A549 (cell line): ENCODE data around the gene ZNF683. TPM values are rescaled to one million over a fixed set of nuclear protein-coding genes. Genes with fewer than 3 reads are reported as not detected.

Experiments
- ATAC-seq, 2 experiments: fragments of 200-7000 bp in 1 of 2; fragments of >200 bp in 1 of 2; cut with Nextera tagmentation in 1 of 2; cut with Tn5 transposase in 1 of 2; 3 replicates each; pipeline versions ENCODE4 v1.8.0 to v1.9.1; 2018 to 2020; ENCODE audit warnings: mild to moderate bottlenecking in 1 of 2, moderate library complexity in 1 of 2
- CTCF ChIA-PET: fragments of 300-600 bp; sonication (Branson Sonifier 250); formaldehyde crosslinking; extraction: SDS; loops from one replicate; lab custom pipeline; 2021; ENCODE audit warnings: antibody characterized with exemption, inconsistent platforms; lab: Yijun Ruan, JAX
- POLR2A ChIA-PET: fragments of 350-600 bp; formaldehyde crosslinking; extraction: SDS; loops from one replicate; lab custom pipeline; 2021; ENCODE audit warnings: antibody characterized with exemption, inconsistent platforms; lab: Yijun Ruan, JAX
- DNase-seq, 2 experiments: peaks; one replicate each; pipeline versions ENCODE4 v3.0.0 to v3.0.0-alpha.2; 2011 to 2016; ENCODE audit warnings: low read depth in 1 of 2, low spot score in 1 of 2
- FAIRE-seq: peaks from 2 replicates; lab custom pipeline; 2011; peaks lifted over from hg19 to GRCh38; lab: Jason Lieb, UNC
- H3K27ac ChIP-seq, 2 experiments: fragments of >200 bp; sonication (Bioruptor Twin); formaldehyde crosslinking; 3 replicates each; pipeline ENCODE4 v1.5.1; 2016 to 2017
- H3K4me1 ChIP-seq: fragments of >200 bp; sonication (Bioruptor Twin); formaldehyde crosslinking; 3 replicates; pipeline ENCODE4 v1.6.1; 2016
- H3K4me2 ChIP-seq: fragments of >200 bp; sonication (Bioruptor Twin); formaldehyde crosslinking; 3 replicates; pipeline ENCODE4 v1.6.1; 2016
- H3K4me3 ChIP-seq: fragments of >200 bp; sonication (Bioruptor Twin); formaldehyde crosslinking; 3 replicates; pipeline ENCODE4 v1.5.1; 2016
- H3K9me3 ChIP-seq: fragments of >200 bp; sonication (Bioruptor Twin); formaldehyde crosslinking; 3 replicates; pipeline ENCODE4 v1.6.1; 2016
- BHLHE40 ChIP-seq: IDR thresholded peaks from 2 replicates; pipeline ENCODE4 v1.6.1; 2012; ENCODE audit warnings: low read depth, low read length, inconsistent platforms
- CBX2 ChIP-seq: fragments of 200-600 bp; sonication (generic); IDR thresholded peaks from 2 replicates; pipeline ENCODE4 v1.6.1; 2016; ENCODE audit warnings: low read depth, mild to moderate bottlenecking, borderline replicate concordance
- CEBPB ChIP-seq, 2 experiments: fragments of >200 bp in 1 of 2; sonication (Bioruptor Twin) in 1 of 2; formaldehyde crosslinking in 1 of 2; IDR thresholded peaks; 2 replicates each; pipeline ENCODE4 v1.6.1; 2012 to 2016
- CHD2 ChIP-seq: fragments of 150-350 bp; IDR thresholded peaks from 2 replicates; pipeline ENCODE4 v1.6.1; 2014; ENCODE audit warnings: low read length; ENCODE audit not compliant: partially characterized antibody
- EHF ChIP-seq: fragments of 250-450 bp; sonication (Bioruptor Pico); IDR thresholded peaks from 2 replicates; pipeline ENCODE4 v1.5.0; 2020; ENCODE audit warnings: mild to moderate bottlenecking
- EP300 ChIP-seq, 2 experiments: fragments of >200 bp; sonication (Bioruptor Twin); formaldehyde crosslinking; IDR thresholded peaks; 2 replicates in 1 of 2; 3 replicates in 1 of 2; pipeline ENCODE4 v1.6.1; 2016 to 2017
- ESRRA ChIP-seq: fragments of 150-350 bp; IDR thresholded peaks from 2 replicates; pipeline ENCODE4 v1.6.1; 2014; ENCODE audit warnings: mild to moderate bottlenecking, low read length, borderline replicate concordance
- FOSL2 ChIP-seq, 2 experiments: fragments of 450-650 bp in 1 of 2; fragments of >200 bp in 1 of 2; sonication (Bioruptor Twin) in 1 of 2; formaldehyde crosslinking; IDR thresholded peaks; 2 replicates each; pipeline versions ENCODE4 v1.5.0 to v1.6.1; 2016 to 2020; ENCODE audit warnings: mild to moderate bottlenecking in 1 of 2, moderate library complexity in 1 of 2
- FOXS1 ChIP-seq: fragments of 250-450 bp; sonication (Bioruptor Pico); IDR thresholded peaks from 2 replicates; pipeline ENCODE4 v1.5.0; 2020; ENCODE audit warnings: mild to moderate bottlenecking, moderate library complexity
- GATA3 ChIP-seq: IDR thresholded peaks from 2 replicates; pipeline ENCODE4 v1.6.1; 2012; ENCODE audit warnings: borderline replicate concordance
- HDAC2 ChIP-seq: fragments of 200-600 bp; sonication (generic); IDR thresholded peaks from 2 replicates; pipeline ENCODE4 v1.6.1; 2016
- JUN ChIP-seq, 2 experiments: fragments of >200 bp; sonication (Bioruptor Twin); formaldehyde crosslinking; IDR thresholded peaks; 2 replicates in 1 of 2; 3 replicates in 1 of 2; pipeline ENCODE4 v1.6.1; 2016 to 2017
- JUNB ChIP-seq: fragments of >200 bp; sonication (Bioruptor Twin); formaldehyde crosslinking; IDR thresholded peaks from 2 replicates; pipeline ENCODE4 v1.6.1; 2016
- KDM1A ChIP-seq: fragments of 200-600 bp; sonication (generic); IDR thresholded peaks from 2 replicates; pipeline ENCODE4 v1.6.1; 2016; ENCODE audit warnings: low read depth, mild to moderate bottlenecking
- MYC ChIP-seq: IDR thresholded peaks from 2 replicates; pipeline ENCODE4 v1.6.1; 2012; ENCODE audit warnings: mild to moderate bottlenecking, inconsistent platforms, low read length, improper control_type of control experiment, borderline replicate concordance
- NPAS2 ChIP-seq: fragments of 250-450 bp; sonication (Bioruptor Pico); IDR thresholded peaks from 2 replicates; pipeline ENCODE4 v1.8.0; 2022; ENCODE audit warnings: mild to moderate bottlenecking, moderate library complexity, borderline replicate concordance
- POLR2A ChIP-seq: IDR thresholded peaks from 2 replicates; pipeline ENCODE4 v1.6.1; 2012; ENCODE audit warnings: mild to moderate bottlenecking, low read length
- RNF2 ChIP-seq: fragments of 200-600 bp; sonication (generic); IDR thresholded peaks from 2 replicates; pipeline ENCODE4 v1.6.1; 2016; ENCODE audit warnings: low read depth, mild to moderate bottlenecking, antibody characterized with exemption, moderate library complexity, borderline replicate concordance
- ZNF302 ChIP-seq: fragments of 250-450 bp; sonication (Bioruptor Pico); IDR thresholded peaks from 2 replicates; pipeline ENCODE4 v1.9.0; 2021; ENCODE audit warnings: inconsistent platforms, mild to moderate bottlenecking, moderate library complexity
- WGBS: methylation state at CpG from one replicate; pipeline ENCODE4 v1.1.6; 2017; ENCODE audit errors: missing lambda C conversion rate; 5-methylcytosine and 5-hydroxymethylcytosine counted together
- polyA plus RNA-seq, 4 experiments: library from polyadenylated mRNA; depleted of rRNA in 3 of 4; stranded (reverse); fragments of >200 nt; fragmentation: RNase III in 1 of 4; extraction: RNeasy Plus Mini Kit Qiagen cat#74134 plus additional on column Dnase treatment in 1 of 4; gene quantifications; 2 replicates in 3 of 4; 3 replicates in 1 of 4; pipeline ENCODE4 v1.2.3, GENCODE V29; 2011 to 2017
- TF ChIP-seq, protein P1 (sequence below): fragments of 450-650 bp; IDR thresholded peaks from 2 replicates; pipeline ENCODE4 v1.6.1; 2014; ENCODE audit warnings: antibody characterized with exemption
- TF ChIP-seq, protein P2 (sequence below): fragments of 200-600 bp; sonication (generic); IDR thresholded peaks from 2 replicates; pipeline ENCODE4 v1.6.1; 2016; ENCODE audit warnings: antibody characterized with exemption, mild to moderate bottlenecking, moderate library complexity
- TF ChIP-seq, protein P3 (sequence below): fragments of 250-450 bp; sonication (Bioruptor Pico); IDR thresholded peaks from 2 replicates; pipeline ENCODE4 v1.5.0; 2020; ENCODE audit warnings: low read depth, mild to moderate bottlenecking, moderate library complexity
- TF ChIP-seq, protein P4 (sequence below): fragments of >200 bp; sonication (Bioruptor Twin); formaldehyde crosslinking; IDR thresholded peaks from 3 replicates; pipeline ENCODE4 v1.6.1; 2016
- TF ChIP-seq, protein P5 (sequence below): fragments of 250-450 bp; sonication (Bioruptor Pico); IDR thresholded peaks from 2 replicates; pipeline ENCODE4 v1.5.0; 2021; ENCODE audit warnings: mild to moderate bottlenecking, moderate library complexity, borderline replicate concordance
- TF ChIP-seq, protein P6 (sequence below): IDR thresholded peaks from 2 replicates; pipeline ENCODE4 v1.6.1; 2012
- TF ChIP-seq, protein P7 (sequence below): fragments of >200 bp; sonication (Bioruptor Twin); formaldehyde crosslinking; IDR thresholded peaks from 2 replicates; pipeline ENCODE4 v1.6.1; 2016

ZNF683 gene
- polyA plus RNA-seq, 2 of the 4 experiments (the other 2 are of a cell fraction): not detected

DNA sequence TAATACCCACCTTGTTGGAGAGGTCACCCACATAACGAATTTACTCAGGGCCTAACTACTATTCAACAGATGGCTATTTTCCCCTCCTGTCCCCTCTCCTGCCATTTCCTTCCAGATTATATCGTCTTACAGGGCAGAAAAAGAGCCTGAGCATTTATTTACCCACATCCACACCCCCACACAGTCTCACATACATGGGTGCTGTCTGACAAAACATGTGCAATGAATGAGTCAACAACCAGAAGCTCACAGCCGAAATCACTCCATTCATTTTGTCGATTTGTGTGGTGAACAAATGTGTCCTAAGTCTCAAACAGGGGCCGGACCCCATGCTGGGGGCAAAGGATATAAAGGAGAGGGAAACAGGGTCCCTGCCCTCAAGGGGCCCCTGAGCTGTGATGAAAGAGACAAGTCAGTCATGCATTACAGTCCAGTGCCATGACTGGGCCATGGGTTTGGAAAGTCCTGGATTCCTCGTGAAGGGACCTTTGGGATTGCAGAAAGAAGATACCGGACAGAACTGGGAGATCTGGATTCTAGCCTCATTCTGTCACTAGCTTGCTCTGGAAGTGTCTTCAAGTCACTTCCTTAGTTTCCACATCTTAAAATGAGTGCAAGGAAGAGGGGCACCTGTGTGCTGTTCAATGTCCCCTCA is 16.4 kb upstream of the ZNF683 start:
- FAIRE-seq: no peak
- ChIA-PET POLR2A (no interaction called here), CTCF (interaction anchor here (1.3 to 3.7 kb wide), 6 partner anchors 11 to 219 kb away, joined by 3 to 20 read pairs (median 7); partner anchors contain the start of gene ZNF593)
- H3K4me2 ChIP-seq: no peak overlapping the region
- TF ChIP-seq, protein P1, sequence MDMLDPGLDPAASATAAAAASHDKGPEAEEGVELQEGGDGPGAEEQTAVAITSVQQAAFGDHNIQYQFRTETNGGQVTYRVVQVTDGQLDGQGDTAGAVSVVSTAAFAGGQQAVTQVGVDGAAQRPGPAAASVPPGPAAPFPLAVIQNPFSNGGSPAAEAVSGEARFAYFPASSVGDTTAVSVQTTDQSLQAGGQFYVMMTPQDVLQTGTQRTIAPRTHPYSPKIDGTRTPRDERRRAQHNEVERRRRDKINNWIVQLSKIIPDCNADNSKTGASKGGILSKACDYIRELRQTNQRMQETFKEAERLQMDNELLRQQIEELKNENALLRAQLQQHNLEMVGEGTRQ: no peak
- TF ChIP-seq CHD2 (no peak), POLR2A (no peak), EP300 (IDR thresholded peaks at IDR 0.05) (no peak)
- TF ChIP-seq, protein P2, sequence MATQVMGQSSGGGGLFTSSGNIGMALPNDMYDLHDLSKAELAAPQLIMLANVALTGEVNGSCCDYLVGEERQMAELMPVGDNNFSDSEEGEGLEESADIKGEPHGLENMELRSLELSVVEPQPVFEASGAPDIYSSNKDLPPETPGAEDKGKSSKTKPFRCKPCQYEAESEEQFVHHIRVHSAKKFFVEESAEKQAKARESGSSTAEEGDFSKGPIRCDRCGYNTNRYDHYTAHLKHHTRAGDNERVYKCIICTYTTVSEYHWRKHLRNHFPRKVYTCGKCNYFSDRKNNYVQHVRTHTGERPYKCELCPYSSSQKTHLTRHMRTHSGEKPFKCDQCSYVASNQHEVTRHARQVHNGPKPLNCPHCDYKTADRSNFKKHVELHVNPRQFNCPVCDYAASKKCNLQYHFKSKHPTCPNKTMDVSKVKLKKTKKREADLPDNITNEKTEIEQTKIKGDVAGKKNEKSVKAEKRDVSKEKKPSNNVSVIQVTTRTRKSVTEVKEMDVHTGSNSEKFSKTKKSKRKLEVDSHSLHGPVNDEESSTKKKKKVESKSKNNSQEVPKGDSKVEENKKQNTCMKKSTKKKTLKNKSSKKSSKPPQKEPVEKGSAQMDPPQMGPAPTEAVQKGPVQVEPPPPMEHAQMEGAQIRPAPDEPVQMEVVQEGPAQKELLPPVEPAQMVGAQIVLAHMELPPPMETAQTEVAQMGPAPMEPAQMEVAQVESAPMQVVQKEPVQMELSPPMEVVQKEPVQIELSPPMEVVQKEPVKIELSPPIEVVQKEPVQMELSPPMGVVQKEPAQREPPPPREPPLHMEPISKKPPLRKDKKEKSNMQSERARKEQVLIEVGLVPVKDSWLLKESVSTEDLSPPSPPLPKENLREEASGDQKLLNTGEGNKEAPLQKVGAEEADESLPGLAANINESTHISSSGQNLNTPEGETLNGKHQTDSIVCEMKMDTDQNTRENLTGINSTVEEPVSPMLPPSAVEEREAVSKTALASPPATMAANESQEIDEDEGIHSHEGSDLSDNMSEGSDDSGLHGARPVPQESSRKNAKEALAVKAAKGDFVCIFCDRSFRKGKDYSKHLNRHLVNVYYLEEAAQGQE: no peak
- no peak for DNase-seq
- H3K27ac ChIP-seq: 0 out of 6 replicates have a peak overlapping the region, but pooled peaks of 1 of the 2 experiments have one; percentile 31
- H3K9me3 ChIP-seq: no peaks in the 10 kb centered on the region
- no peak overlapping the region for H3K4me3 ChIP-seq
- peaks cover 20% of the 10 kb centered on the region for H3K4me1 ChIP-seq
- no peak for ATAC-seq
- WGBS: 95% methylated on average over 7 of the region's 7 CpGs

DNA sequence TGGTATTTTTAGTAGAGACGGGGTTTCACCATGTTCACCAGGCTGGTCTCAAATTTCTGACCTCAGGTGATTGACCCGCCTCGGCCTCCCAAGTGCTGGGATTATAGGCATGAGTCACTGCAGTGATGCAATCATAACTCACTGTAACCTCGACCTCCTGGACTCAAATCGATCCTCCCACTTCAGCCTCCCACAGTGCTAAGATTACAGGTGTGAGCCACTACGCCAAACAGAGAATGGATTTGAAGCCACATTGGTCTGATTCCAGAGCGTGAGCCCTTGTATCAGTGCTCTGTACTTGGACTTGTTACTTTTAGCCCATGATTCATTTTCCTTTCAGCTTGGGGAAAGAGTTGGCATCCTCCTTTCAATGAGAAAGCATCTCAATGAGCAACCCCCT is 14.9 kb upstream of the ZNF683 start:
- CTCF ChIA-PET: interaction anchor here (0.6 to 2.8 kb wide), 6 partner anchors 24 to 278 kb away, joined by 3 to 10 read pairs (median 4); no protein-coding TSS in a partner anchor
- no peak overlapping the region for H3K4me3 ChIP-seq
- 0 out of 3 replicates have a peak overlapping the region, but pooled peaks have one; percentile 32 for H3K4me2 ChIP-seq
- H3K27ac ChIP-seq: peak overlapping the region in 1 of 2 experiments; percentile 58; a peak in 2 of 6 replicates
- DNase-seq: peak in 1 of 2 experiments; percentile 64
- POLR2A ChIA-PET: no interaction called here
- FAIRE-seq: no peak
- no peak for ATAC-seq
- peaks cover 20% of the 10 kb centered on the region for H3K4me1 ChIP-seq
- WGBS: 17% methylated on average over 7 of the region's 7 CpGs
- H3K9me3 ChIP-seq: no peaks in the 10 kb centered on the region
- TF ChIP-seq CHD2 (no peak), GATA3 (peak; percentile 63; the same call in 1 of the 2 replicates), HDAC2 (no peak), CEBPB (IDR thresholded peaks at IDR 0.05) (peak; percentile 59 to 91; a peak in 3 of 4 replicates), EHF (no peak), ZNF302 (no peak), MYC (no peak), FOSL2 (IDR thresholded peaks at IDR 0.05) (peak; percentile 52; the same call in 1 of the 2 replicates), FOSL2 (CRISPR knock-in tag; IDR thresholded peaks at IDR 0.05) (peak; percentile 79), FOXS1 (CRISPR knock-in tag) (no peak), KDM1A (no peak), JUNB (peak; percentile 53; the same call in 1 of the 2 replicates), NPAS2 (no peak), CBX2 (no peak), EP300 (IDR thresholded peaks at IDR 0.05) (no peak; a peak in 1 of 5 replicates), ESRRA (no peak), RNF2 (no peak), BHLHE40 (no peak), JUN (IDR thresholded peaks at IDR 0.05) (0 out of 5 replicates have a peak, but pooled peaks of 1 of the 2 experiments have one; percentile 33)
- TF ChIP-seq, protein P3, sequence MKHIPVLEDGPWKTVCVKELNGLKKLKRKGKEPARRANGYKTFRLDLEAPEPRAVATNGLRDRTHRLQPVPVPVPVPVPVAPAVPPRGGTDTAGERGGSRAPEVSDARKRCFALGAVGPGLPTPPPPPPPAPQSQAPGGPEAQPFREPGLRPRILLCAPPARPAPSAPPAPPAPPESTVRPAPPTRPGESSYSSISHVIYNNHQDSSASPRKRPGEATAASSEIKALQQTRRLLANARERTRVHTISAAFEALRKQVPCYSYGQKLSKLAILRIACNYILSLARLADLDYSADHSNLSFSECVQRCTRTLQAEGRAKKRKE (CRISPR knock-in tag): no peak
- TF ChIP-seq, protein P4, sequence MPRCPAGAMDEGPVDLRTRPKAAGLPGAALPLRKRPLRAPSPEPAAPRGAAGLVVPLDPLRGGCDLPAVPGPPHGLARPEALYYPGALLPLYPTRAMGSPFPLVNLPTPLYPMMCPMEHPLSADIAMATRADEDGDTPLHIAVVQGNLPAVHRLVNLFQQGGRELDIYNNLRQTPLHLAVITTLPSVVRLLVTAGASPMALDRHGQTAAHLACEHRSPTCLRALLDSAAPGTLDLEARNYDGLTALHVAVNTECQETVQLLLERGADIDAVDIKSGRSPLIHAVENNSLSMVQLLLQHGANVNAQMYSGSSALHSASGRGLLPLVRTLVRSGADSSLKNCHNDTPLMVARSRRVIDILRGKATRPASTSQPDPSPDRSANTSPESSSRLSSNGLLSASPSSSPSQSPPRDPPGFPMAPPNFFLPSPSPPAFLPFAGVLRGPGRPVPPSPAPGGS: no peak
- TF ChIP-seq, protein P5, sequence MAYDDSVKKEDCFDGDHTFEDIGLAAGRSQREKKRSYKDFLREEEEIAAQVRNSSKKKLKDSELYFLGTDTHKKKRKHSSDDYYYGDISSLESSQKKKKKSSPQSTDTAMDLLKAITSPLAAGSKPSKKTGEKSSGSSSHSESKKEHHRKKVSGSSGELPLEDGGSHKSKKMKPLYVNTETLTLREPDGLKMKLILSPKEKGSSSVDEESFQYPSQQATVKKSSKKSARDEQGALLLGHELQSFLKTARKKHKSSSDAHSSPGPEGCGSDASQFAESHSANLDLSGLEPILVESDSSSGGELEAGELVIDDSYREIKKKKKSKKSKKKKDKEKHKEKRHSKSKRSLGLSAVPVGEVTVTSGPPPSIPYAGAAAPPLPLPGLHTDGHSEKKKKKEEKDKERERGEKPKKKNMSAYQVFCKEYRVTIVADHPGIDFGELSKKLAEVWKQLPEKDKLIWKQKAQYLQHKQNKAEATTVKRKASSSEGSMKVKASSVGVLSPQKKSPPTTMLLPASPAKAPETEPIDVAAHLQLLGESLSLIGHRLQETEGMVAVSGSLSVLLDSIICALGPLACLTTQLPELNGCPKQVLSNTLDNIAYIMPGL (CRISPR knock-in tag): no peak
- TF ChIP-seq, protein P6, sequence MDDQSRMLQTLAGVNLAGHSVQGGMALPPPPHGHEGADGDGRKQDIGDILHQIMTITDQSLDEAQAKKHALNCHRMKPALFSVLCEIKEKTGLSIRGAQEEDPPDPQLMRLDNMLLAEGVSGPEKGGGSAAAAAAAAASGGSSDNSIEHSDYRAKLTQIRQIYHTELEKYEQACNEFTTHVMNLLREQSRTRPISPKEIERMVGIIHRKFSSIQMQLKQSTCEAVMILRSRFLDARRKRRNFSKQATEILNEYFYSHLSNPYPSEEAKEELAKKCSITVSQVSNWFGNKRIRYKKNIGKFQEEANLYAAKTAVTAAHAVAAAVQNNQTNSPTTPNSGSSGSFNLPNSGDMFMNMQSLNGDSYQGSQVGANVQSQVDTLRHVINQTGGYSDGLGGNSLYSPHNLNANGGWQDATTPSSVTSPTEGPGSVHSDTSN: no peak
- TF ChIP-seq, protein P7, sequence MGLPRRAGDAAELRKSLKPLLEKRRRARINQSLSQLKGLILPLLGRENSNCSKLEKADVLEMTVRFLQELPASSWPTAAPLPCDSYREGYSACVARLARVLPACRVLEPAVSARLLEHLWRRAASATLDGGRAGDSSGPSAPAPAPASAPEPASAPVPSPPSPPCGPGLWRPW: peak; percentile 15; the same call in 1 of the 2 replicates
